Thyroid gland (tissue), 4 donors: ENCODE data around the gene CRIP1.

Experiments used
- CTCF ChIP-seq, 6 experiments: fragments of 200-600 bp in 3 of 6; fragments of 450-650 bp in 3 of 6; sonication (generic) in 3 of 6; IDR thresholded peaks; one replicate each; pipeline ENCODE4 v1.5.1; 2016 to 2019; ENCODE audit warnings: antibody characterized with exemption in 6 of 6, mild to moderate bottlenecking in 2 of 6, inconsistent platforms in 1 of 6, moderate library complexity in 1 of 6
- POLR2A ChIP-seq, 2 donors: fragments of 450-650 bp; IDR thresholded peaks; one replicate each; pipeline ENCODE4 v1.6.1; 2017; ENCODE audit warnings: antibody characterized with exemption in 2 of 2, mild to moderate bottlenecking in 2 of 2, moderate library complexity in 1 of 2

GRCh38 chr14:105491366-105491973, 4.8 kb downstream of the CRIP1 start:
- TF ChIP-seq CTCF (IDR thresholded peaks at IDR 0.05) (no peak), POLR2A (IDR thresholded peaks at IDR 0.05) (no peak)
